ENCODE data around the gene OR5AC2. TPM values are rescaled to one million over a fixed set of nuclear protein-coding genes. Genes with fewer than 3 reads are reported as not detected.

Gene OR5AC2
- total RNA-seq (2016; rRNA removed; fragmentation: Illumina TruSeq; extraction: Trizol) (not detected in 2 replicates), polyA plus RNA-seq (2011; rRNA removed) (not detected in 2 replicates), polyA minus RNA-seq (2011; rRNA and poly(A)+ RNA removed; ENCODE audit: low replicate concordance) (not detected in 2 replicates), Bru-seq, nascent RNA (not detected), BruChase-seq, experiment 1, labeled RNA remaining after a 6-hour chase (not detected), BruChase-seq, experiment 2, labeled RNA remaining after a 2-hour chase (not detected)
- not detected in 2 replicates for total RNA-seq (2016; cell fraction: cytosol; rRNA removed; fragmentation: Illumina TruSeq; extraction: Trizol; ENCODE audit: low read depth)
- not detected in 2 replicates for total RNA-seq (2016; cell fraction: insoluble cytoplasmic fraction; rRNA removed; fragmentation: Illumina TruSeq; extraction: Trizol)
- total RNA-seq (2016; cell fraction: membrane; rRNA removed; fragmentation: Illumina TruSeq; extraction: Trizol), result not detected in 2 replicates
- not detected in 2 replicates for total RNA-seq (2016; cell fraction: nucleus; rRNA removed; fragmentation: Illumina TruSeq; extraction: Trizol)
- not detected in 2 replicates for polyA plus RNA-seq (2011; cell fraction: cytosol; rRNA removed)
- polyA plus RNA-seq (2011; cell fraction: nucleus; rRNA removed), result not detected in 2 replicates
- not detected in 2 replicates for polyA plus RNA-seq (2012)
- not detected in 2 replicates for polyA plus RNA-seq (2016; cell fraction: cytosol; fragmentation: Illumina TruSeq; extraction: Trizol; ENCODE audit: low read depth)
- polyA plus RNA-seq (2016; cell fraction: insoluble cytoplasmic fraction; fragmentation: Illumina TruSeq; extraction: Trizol; ENCODE audit: low read depth), result not detected in 2 replicates
- polyA plus RNA-seq (2016; cell fraction: membrane; fragmentation: Illumina TruSeq; extraction: Trizol; ENCODE audit: low read depth), result not detected in 2 replicates
- polyA plus RNA-seq (2016; cell fraction: nucleus; fragmentation: Illumina TruSeq; extraction: Trizol; ENCODE audit: insufficient read depth, low read depth), result not detected in 2 replicates
- polyA minus RNA-seq (2011; cell fraction: cytosol; rRNA and poly(A)+ RNA removed), result not detected in 2 replicates
- not detected in 2 replicates for polyA minus RNA-seq (2011; cell fraction: nucleus; rRNA and poly(A)+ RNA removed)
- long read RNA-seq, experiment 1, result 0 reads
- long read RNA-seq, experiment 2, result 0 reads

- POLR2A ChIA-PET, result no interaction called here
- no TSS peak for BruUV-seq (replicated peaks)
- Histone ChIP-seq H2AFZ (ENCODE audit: low read length) (no peak within 1 kb of the TSS), H4K20me1 (ENCODE audit: insufficient read depth, low read length) (no peaks in the 10 kb centered on the region), H3K36me3 (replicated peaks in 1 of 2; ENCODE audit: control insufficient read depth in 1 of 2, insufficient read depth in 2 of 2, low read length in 2 of 2) (no peaks in the 10 kb centered on the region), H3K27me3 (ENCODE audit: control insufficient read depth in 1 of 2, insufficient read depth in 2 of 2, low read length in 2 of 2) (no peaks in the 10 kb centered on the region), H3K4me2 (ENCODE audit: low read depth, low read length) (no peak within 1 kb of the TSS), H3K4me3 (replicated peaks in 1 of 3; ENCODE audit: insufficient read depth in 1 of 3, low read depth in 2 of 3, low read length in 3 of 3) (no peak within 1 kb of the TSS), H3K4me1 (ENCODE audit: insufficient read depth, low read length) (no peaks in the 10 kb centered on the region), H3K9ac (ENCODE audit: insufficient read depth, low read depth, low read length) (no peak within 1 kb of the TSS), H3K79me2 (ENCODE audit: insufficient read depth, low read length) (no peaks in the 10 kb centered on the region), H3K9me3 (ENCODE audit: low read length) (no peaks in the 10 kb centered on the region), H3K27ac (ENCODE audit: extremely low read length, insufficient read depth, low read length) (no peak within 1 kb of the TSS)
- in situ Hi-C loops (cut with HindIII; ENCODE audit: extremely low pct_ligation_motif_present, low pct_unique_long_range_greater_than_20kb) (no loop called here), intact Hi-C loops (cut with micrococcal nuclease; ENCODE audit: unreplicated experiment) (no loop called here)
- FAIRE-seq (no peak), DNase-seq (ENCODE audit: low spot score) (no peak), ATAC-seq (no peak)
- CTCF ChIA-PET (ENCODE audit: low intra/inter-chr PET ratio, low total read pairs), result no interaction called here
- TF ChIP-seq ISL2 (CRISPR knock-in tag; IDR thresholded peaks at IDR 0.05) (no peak), SATB2 (CRISPR knock-in tag; IDR thresholded peaks at IDR 0.05) (no peak), GATAD1 (CRISPR knock-in tag; IDR thresholded peaks at IDR 0.05) (no peak), ZNF746 (CRISPR knock-in tag; IDR thresholded peaks at IDR 0.05) (no peak), ZNF414 (CRISPR knock-in tag; IDR thresholded peaks at IDR 0.05) (no peak), NFE2L1 (CRISPR knock-in tag; IDR thresholded peaks at IDR 0.05; ENCODE audit: borderline replicate concordance) (no peak), ZNF225 (CRISPR knock-in tag; IDR thresholded peaks at IDR 0.05) (no peak), TBP (CRISPR knock-in tag; IDR thresholded peaks at IDR 0.05) (no peak), ZNF674 (CRISPR knock-in tag; IDR thresholded peaks at IDR 0.05; ENCODE audit: low read depth) (no peak)
- WGBS (ENCODE audit: low lambda C conversion rate), result 28% methylated on average over 4 of the region's 4 CpGs
These were observed at the start of gene OR5AC2 for GRCh38 chr3:98086873-98087272. TSS of gene OR5AC2 (plus strand) at chr3:98087173. CDS start at chr3:98087173, 0 bp downstream.
